Measurements from ENCODE around the gene TRERF1.

GRCh38 chr6:42307141-42307470 lies 144.6 kb downstream of the TRERF1 start:
- TF ChIP-seq POLR2A (IDR thresholded peaks at IDR 0.05; ENCODE audit: low read length) (no peak), GATA1 (IDR thresholded peaks at IDR 0.05; ENCODE audit: low read depth, low read length) (no peak)
